K562 (cell line): ENCODE results near the gene MLH1. TPM values are rescaled to one million over a fixed set of nuclear protein-coding genes. Genes with fewer than 3 reads are reported as not detected.

Experiments used
- CBX2 ChIP-seq: fragments of 200-600 bp; sonication (generic); IDR thresholded peaks from one replicate; pipeline ENCODE4 v1.6.1; 2012; ENCODE audit warnings: mild to moderate bottlenecking, low read length, inconsistent platforms; ENCODE audit not compliant: insufficient read depth, poor library complexity, severe bottlenecking
- CTBP1 ChIP-seq: fragments of 450-650 bp; IDR thresholded peaks from 2 replicates; pipeline ENCODE4 v1.6.1; 2016; ENCODE audit warnings: borderline replicate concordance
- ELK3 ChIP-seq: fragments of 450-650 bp; formaldehyde crosslinking; IDR thresholded peaks from 2 replicates; pipeline ENCODE4 v1.4.0; 2020; ENCODE audit warnings: mild to moderate bottlenecking
- FIP1L1 ChIP-seq: fragments of 200-400 bp; formaldehyde crosslinking; IDR thresholded peaks from 2 replicates; pipeline ENCODE4 v1.6.1; 2018; ENCODE audit warnings: mild to moderate bottlenecking, low read depth, low read length; ENCODE audit not compliant: poor library complexity, severe bottlenecking
- GATAD2B ChIP-seq: fragments of 450-650 bp; IDR thresholded peaks from 2 replicates; pipeline ENCODE4 v1.6.1; 2017; ENCODE audit warnings: mild to moderate bottlenecking, borderline replicate concordance
- POLR2AphosphoS5 ChIP-seq: IDR thresholded peaks from 2 replicates; pipeline ENCODE4 v1.6.1; 2011; ENCODE audit warnings: mild to moderate bottlenecking, low read depth, low read length, moderate library complexity; ENCODE audit not compliant: control insufficient read depth, insufficient read depth
- PRDM10 ChIP-seq: fragments of 450-650 bp; IDR thresholded peaks from 2 replicates; pipeline ENCODE4 v1.6.1; 2018; ENCODE audit not compliant: partially characterized antibody
- TEAD4 ChIP-seq, 2 experiments: sonication (generic) in 1 of 2; formaldehyde crosslinking in 1 of 2; IDR thresholded peaks; 2 replicates each; pipeline versions ENCODE4 v1.6.1 to v1.8.0; 2012 to 2022; ENCODE audit warnings: borderline replicate concordance in 1 of 2, inconsistent platforms in 1 of 2, low read length in 1 of 2, mild to moderate bottlenecking in 1 of 2, missing genetic modification reagents in 1 of 2
- YBX1 ChIP-seq: fragments of 450-650 bp; IDR thresholded peaks from 2 replicates; pipeline ENCODE4 v1.7.1; 2016; ENCODE audit warnings: mild to moderate bottlenecking
- ZBTB2 ChIP-seq: fragments of 450-650 bp; IDR thresholded peaks from 2 replicates; pipeline ENCODE4 v1.6.1; 2016; ENCODE audit warnings: antibody characterized with exemption
- polyA plus RNA-seq, 8 experiments: library from polyadenylated mRNA; depleted of rRNA in 4 of 8; stranded (reverse) in 5 of 8; unstranded in 3 of 8; fragments of >200 nt; fragmentation: Nextera tagmentation in 2 of 8; fragmentation: Illumina TruSeq in 1 of 8; extraction: Ambion mirVana in 2 of 8; extraction: Trizol in 1 of 8; gene quantifications; 2 replicates each; pipeline versions ENCODE4 v1.2.1 to v1.2.3, GENCODE V29; 2011 to 2014; ENCODE audit warnings: inconsistent platforms in 1 of 8, missing spikeins in 1 of 8
- total RNA-seq, 7 experiments: library from RNA; depleted of rRNA in 6 of 7; stranded (reverse); fragments of >200 nt in 6 of 7; fragmentation: Illumina TruSeq in 2 of 7; extraction: Trizol in 2 of 7; gene quantifications; 2 replicates each; pipeline versions ENCODE4 v1.2.1 to v1.2.3, GENCODE V29; 2011 to 2021; ENCODE audit warnings: low replicate concordance in 1 of 7

MLH1 gene
- total and polyA plus RNA-seq, 9 of the 15 experiments (the other 6 are each of a cell fraction or from before 2014, with no cell fraction given), result 76.4 to 155 (median 117) TPM

GRCh38 chr3:36954452-36955134 lies 38.7 kb upstream of the MLH1 start (continued):
- peak; percentile 43 for TF ChIP-seq PRDM10
- peak; percentile 91 for TF ChIP-seq TEAD4 (IDR thresholded peaks at IDR 0.05; ENCODE audit: low read length)
- TF ChIP-seq TEAD4 (CRISPR knock-in tag; IDR thresholded peaks at IDR 0.05; ENCODE audit: borderline replicate concordance), result no peak
- TF ChIP-seq YBX1, result no peak
- TF ChIP-seq POLR2AphosphoS5, result peak; percentile 81; the same call in 1 of the 2 replicates
- TF ChIP-seq ELK3, result no peak
- TF ChIP-seq ZBTB2, result peak; percentile 56; the same call in 1 of the 2 replicates
- TF ChIP-seq GATAD2B, result no peak
- no peak for TF ChIP-seq FIP1L1
- TF ChIP-seq CTBP1, result peak; percentile 64
- no peak for TF ChIP-seq CBX2
